HG03066 (cell line): ENCODE data around the gene ZNF440.

ENCODE experiments used
- ATAC-seq: cut with Tn5 transposase; IDR thresholded peaks from one replicate; pipeline ENCODE4 v1.9.1; 2021; ENCODE audit warnings: low read depth; ENCODE audit not compliant: unreplicated experiment

The ZNF440 gene

GRCh38 chr19:11880598-11880997, 66.5 kb downstream of the ZNF440 start:
- ATAC-seq = no peak

GRCh38 chr19:11881151-11881800, 67.2 kb downstream of the ZNF440 start:
- ATAC-seq = no peak

- ATAC-seq = no peak
Observed at GRCh38 chr19:11882606-11883005, 68.5 kb downstream of the ZNF440 start.
